Endodermal cell (in vitro differentiated cells): Measurements from ENCODE around the gene TFAM. TPM values are rescaled to one million over a fixed set of nuclear protein-coding genes. Genes with fewer than 3 reads are reported as not detected.

Source experiments
- DNase-seq: peaks from one replicate; pipeline ENCODE4 v3.0.0-alpha.2; 2017
- H3K27ac ChIP-seq: 2 replicates; pipeline ENCODE4 v1.5.1; 2013; ENCODE audit warnings: mild to moderate bottlenecking, low read depth, low read length, moderate library complexity
- H3K27me3 ChIP-seq: 2 replicates; pipeline ENCODE4 v1.6.1; 2013; ENCODE audit warnings: mild to moderate bottlenecking, low read length, moderate library complexity; ENCODE audit not compliant: insufficient read depth, control insufficient read depth, poor library complexity, severe bottlenecking
- H3K36me3 ChIP-seq: 2 replicates; pipeline ENCODE4 v1.7.0; 2013; ENCODE audit warnings: mild to moderate bottlenecking, low read length, moderate library complexity; ENCODE audit not compliant: control insufficient read depth, insufficient read depth
- H3K4me1 ChIP-seq: one replicate; pipeline ENCODE4 v1.7.0; 2013; ENCODE audit warnings: low read length; ENCODE audit not compliant: control insufficient read depth, insufficient read depth
- H3K4me3 ChIP-seq: 2 replicates; pipeline ENCODE4 v1.5.1; 2013; ENCODE audit warnings: mild to moderate bottlenecking, low read length, moderate library complexity
- H3K9ac ChIP-seq: 2 replicates; pipeline ENCODE4 v1.6.1; 2013; ENCODE audit warnings: mild to moderate bottlenecking, low read length, moderate library complexity; ENCODE audit not compliant: poor library complexity, severe bottlenecking; ENCODE audit errors: extremely low read depth
- H3K9me3 ChIP-seq: 2 replicates; pipeline ENCODE4 v1.6.1; 2013; ENCODE audit warnings: mild to moderate bottlenecking, low read length, moderate library complexity; ENCODE audit not compliant: control insufficient read depth
- H3K27ac Mint-ChIP-seq: 2 replicates; pipeline ENCODE4 v1.8.0; 2020; ENCODE audit warnings: mixed read lengths
- H3K27me3 Mint-ChIP-seq: 2 replicates; pipeline ENCODE4 v1.8.0; 2021; ENCODE audit warnings: mild to moderate bottlenecking, mixed read lengths; ENCODE audit not compliant: insufficient read depth
- H3K36me3 Mint-ChIP-seq: 2 replicates; pipeline ENCODE4 v1.8.0; 2020; ENCODE audit warnings: low read depth, mixed read lengths
- H3K4me1 Mint-ChIP-seq: 2 replicates; pipeline ENCODE4 v1.8.0; 2020; ENCODE audit warnings: mixed read lengths
- H3K4me3 Mint-ChIP-seq: 2 replicates; pipeline ENCODE4 v1.8.0; 2020; ENCODE audit warnings: mild to moderate bottlenecking, moderate library complexity, mixed read lengths
- H3K9me3 Mint-ChIP-seq: 2 replicates; pipeline ENCODE4 v1.8.0; 2020; ENCODE audit warnings: mild to moderate bottlenecking, mixed read lengths
- WGBS, 2 experiments: methylation state at CpG; one replicate each; pipeline versions ENCODE4 v1.1.5 to v1.1.7; 2013; ENCODE audit warnings: missing lambda C conversion rate in 2 of 2, mixed read lengths in 1 of 2; ENCODE audit not compliant: insufficient coverage in 1 of 2, insufficient read length in 1 of 2; 5-methylcytosine and 5-hydroxymethylcytosine counted together
- total RNA-seq, 2 donors: library from RNA; stranded (reverse); fragmentation: NEBNext Ultra II Directional in 1 of 2; extraction: Animal tissue kit (Norgen Biotek cat#: 25700) in 1 of 2; gene quantifications; 2 replicates in 1 of 2; 3 replicates in 1 of 2; pipeline ENCODE4 v1.2.1, GENCODE V29; 2021
- TF ChIP-seq, protein P1 (sequence below): fragments of 200-600 bp; sonication (generic); conservative IDR thresholded peaks from 2 replicates; pipeline ENCODE4 v1.5.0; 2021; ENCODE audit warnings: antibody characterized with exemption, mild to moderate bottlenecking

Gene TFAM
- total RNA-seq, 2 donors from 2014 or later = 68.6 to 72.9 TPM

DNA sequence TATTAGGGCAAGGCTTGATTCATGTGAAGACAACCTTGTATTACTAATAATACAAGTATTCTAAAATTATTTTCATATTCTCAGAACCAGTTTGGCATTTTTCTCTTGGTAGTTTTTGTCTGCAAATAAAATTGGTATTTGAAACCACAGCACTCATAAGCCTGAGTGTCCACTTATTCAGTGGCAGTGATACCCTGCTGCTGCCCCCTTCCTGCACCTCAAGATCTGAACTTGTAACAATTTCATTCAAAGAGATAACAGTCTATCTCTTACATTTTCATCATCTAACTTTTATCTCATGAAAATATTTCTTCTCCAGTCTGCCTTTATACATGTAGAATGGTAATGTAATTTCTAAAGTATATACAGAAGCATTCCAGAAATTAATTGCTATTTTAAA, 9.3 kb downstream of the TFAM start:
- Mint-ChIP-seq H3K27me3 (no peaks in the 10 kb centered on the region), H3K4me1 (peaks cover 3% of the 10 kb centered on the region), H3K9me3 (no peaks in the 10 kb centered on the region), H3K4me3 (no peak overlapping the region), H3K36me3 (peaks cover 66% of the 10 kb centered on the region), H3K27ac (no peak overlapping the region)
- TF ChIP-seq, protein P1, sequence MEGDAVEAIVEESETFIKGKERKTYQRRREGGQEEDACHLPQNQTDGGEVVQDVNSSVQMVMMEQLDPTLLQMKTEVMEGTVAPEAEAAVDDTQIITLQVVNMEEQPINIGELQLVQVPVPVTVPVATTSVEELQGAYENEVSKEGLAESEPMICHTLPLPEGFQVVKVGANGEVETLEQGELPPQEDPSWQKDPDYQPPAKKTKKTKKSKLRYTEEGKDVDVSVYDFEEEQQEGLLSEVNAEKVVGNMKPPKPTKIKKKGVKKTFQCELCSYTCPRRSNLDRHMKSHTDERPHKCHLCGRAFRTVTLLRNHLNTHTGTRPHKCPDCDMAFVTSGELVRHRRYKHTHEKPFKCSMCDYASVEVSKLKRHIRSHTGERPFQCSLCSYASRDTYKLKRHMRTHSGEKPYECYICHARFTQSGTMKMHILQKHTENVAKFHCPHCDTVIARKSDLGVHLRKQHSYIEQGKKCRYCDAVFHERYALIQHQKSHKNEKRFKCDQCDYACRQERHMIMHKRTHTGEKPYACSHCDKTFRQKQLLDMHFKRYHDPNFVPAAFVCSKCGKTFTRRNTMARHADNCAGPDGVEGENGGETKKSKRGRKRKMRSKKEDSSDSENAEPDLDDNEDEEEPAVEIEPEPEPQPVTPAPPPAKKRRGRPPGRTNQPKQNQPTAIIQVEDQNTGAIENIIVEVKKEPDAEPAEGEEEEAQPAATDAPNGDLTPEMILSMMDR = no peak
- no peak overlapping the region for H3K9ac ChIP-seq
- no peak overlapping the region for H3K4me3 ChIP-seq
- no peaks in the 10 kb centered on the region for H3K9me3 ChIP-seq
- DNase-seq = no peak
- H3K27me3 ChIP-seq = no peaks in the 10 kb centered on the region
- H3K36me3 ChIP-seq = peaks cover 87% of the 10 kb centered on the region
- no peaks in the 10 kb centered on the region for H3K4me1 ChIP-seq
- no peak overlapping the region for H3K27ac ChIP-seq

DNA sequence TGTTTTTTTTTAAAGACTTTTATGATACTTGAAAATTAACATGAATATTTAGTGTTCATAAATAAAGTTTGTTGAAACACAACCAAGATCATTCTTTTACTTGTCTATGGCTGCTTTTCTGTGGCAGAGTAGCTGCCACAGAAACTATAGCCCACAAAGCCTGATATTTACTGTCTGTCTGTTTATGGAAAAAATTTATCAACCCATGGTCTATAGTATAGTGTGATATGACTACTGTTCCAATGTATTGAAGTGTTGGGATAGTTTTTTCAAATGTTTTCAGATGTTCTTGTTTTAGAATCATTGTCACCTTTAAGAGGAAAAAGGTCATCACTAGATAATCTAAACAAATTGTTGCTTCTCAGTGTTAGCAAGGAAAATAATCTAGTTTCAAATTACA, 10.8 kb downstream of the TFAM start:
- Mint-ChIP-seq H3K36me3 (peaks cover 56% of the 10 kb centered on the region), H3K27ac (no peak overlapping the region), H3K9me3 (no peaks in the 10 kb centered on the region), H3K27me3 (no peaks in the 10 kb centered on the region), H3K4me3 (no peak overlapping the region), H3K4me1 (peaks cover 3% of the 10 kb centered on the region)
- TF ChIP-seq, protein P1 = no peak
- H3K27me3 ChIP-seq = no peaks in the 10 kb centered on the region
- H3K36me3 ChIP-seq = peaks cover 71% of the 10 kb centered on the region
- H3K27ac ChIP-seq = no peak overlapping the region
- H3K9ac ChIP-seq = no peak overlapping the region
- no peaks in the 10 kb centered on the region for H3K9me3 ChIP-seq
- no peaks in the 10 kb centered on the region for H3K4me1 ChIP-seq
- no peak for DNase-seq
- no peak overlapping the region for H3K4me3 ChIP-seq

DNA sequence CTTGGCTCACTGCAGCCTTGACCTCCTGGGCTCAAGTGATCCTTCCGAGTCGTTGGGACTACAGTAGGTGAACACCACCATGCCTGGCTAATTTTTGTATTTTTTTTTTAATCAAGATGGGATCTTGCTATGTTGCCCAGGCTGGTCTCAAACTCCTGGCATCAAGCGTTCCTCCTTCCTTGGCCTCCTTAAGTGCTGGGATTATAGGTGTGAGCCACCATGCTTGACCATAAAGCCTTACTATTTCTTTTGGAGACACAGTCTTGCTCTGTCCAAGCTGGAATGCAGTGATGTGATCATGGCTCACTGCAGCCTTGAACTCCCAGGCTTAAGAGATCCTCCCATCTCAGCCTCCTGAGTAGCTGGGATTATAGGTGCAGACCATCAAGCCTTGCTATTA, 12.6 kb downstream of the TFAM start:
- Mint-ChIP-seq H3K27me3 (no peaks in the 10 kb centered on the region), H3K4me3 (no peak overlapping the region), H3K9me3 (no peaks in the 10 kb centered on the region), H3K27ac (no peak overlapping the region), H3K4me1 (peaks cover 3% of the 10 kb centered on the region), H3K36me3 (peaks cover 43% of the 10 kb centered on the region)
- no peaks in the 10 kb centered on the region for H3K9me3 ChIP-seq
- H3K4me1 ChIP-seq = no peaks in the 10 kb centered on the region
- H3K9ac ChIP-seq = no peak overlapping the region
- H3K27me3 ChIP-seq = no peaks in the 10 kb centered on the region
- no peak for DNase-seq
- TF ChIP-seq, protein P1 = no peak
- whole genome bisulfite sequencing, 2 experiments = 69 to 94% methylated on average over 2 to 3 of the region's 3 CpGs
- H3K36me3 ChIP-seq = peaks cover 53% of the 10 kb centered on the region
- no peak overlapping the region for H3K27ac ChIP-seq
- H3K4me3 ChIP-seq = no peak overlapping the region
